ENCODE results near the gene USP15. TPM values are rescaled to one million over a fixed set of nuclear protein-coding genes. Genes with fewer than 3 reads are reported as not detected.

The USP15 gene
- total and polyA plus RNA-seq, 2 of the 8 experiments (the other 6 are each of a cell fraction or from before 2014, with no cell fraction given): 12.7 to 38.6 TPM

- H3K36me3 ChIP-seq (ENCODE audit: control insufficient read depth in 2 of 4, insufficient read depth in 4 of 4, low read length in 3 of 4): no peaks in the 10 kb centered on the region
- H3K27ac ChIP-seq (ENCODE audit: low read depth, low read length): no peak overlapping the region
- FAIRE-seq: peak; percentile 58
- H3K79me1 ChIP-seq (ENCODE audit: low read depth, low read length): no peaks in the 10 kb centered on the region
- H3K4ac ChIP-seq (replicated peaks; ENCODE audit: insufficient read length, low read depth, low read length): no peak overlapping the region
- H4K8ac ChIP-seq (ENCODE audit: extremely low read depth, insufficient read depth, low read length): peak overlapping the region; percentile 79; the same call in 1 of the 2 replicates
- H2AFZ ChIP-seq (ENCODE audit: low read length): peak overlapping the region; percentile 97
- ChIA-PET CTCF (ENCODE audit: partially characterized antibody) (interaction anchor here (0.6 to 4.7 kb wide), 46 partner anchors 9 to 657 kb away, joined by 3 to 86 read pairs (median 4); partner anchors contain the start of genes MON2 and USP15), POLR2A (ENCODE audit: partially characterized antibody) (interaction anchor here (1.2 kb wide), 1 partner anchor 31 kb away, joined by 3 read pairs; the partner anchor contains the start of gene MON2)
- H3K79me2 ChIP-seq (ENCODE audit: control insufficient read depth in 1 of 2, insufficient read depth in 2 of 2, low read length in 2 of 2): no peaks in the 10 kb centered on the region
- H2AK5ac ChIP-seq (ENCODE audit: low read depth, low read length): no peak overlapping the region
- H2BK15ac ChIP-seq (ENCODE audit: low read length): no peak overlapping the region
- H4K5ac ChIP-seq (ENCODE audit: insufficient read length, low read depth, low read length): no peak overlapping the region
- peak overlapping the region in 1 of 4 experiments; percentile 34; a peak in 1 of 7 replicates for H3K9ac ChIP-seq (replicated peaks in 1 of 4; ENCODE audit: extremely low read depth in 1 of 4, low read depth in 3 of 4, low read length in 3 of 4)
- peak; percentile 31 to 75 for DNase-seq (ENCODE audit: low read depth in 1 of 2, low spot score in 2 of 2)
- H3K4me2 ChIP-seq (ENCODE audit: insufficient read depth in 1 of 2, low read depth in 2 of 2, low read length in 2 of 2): peak overlapping the region; percentile 70 to 98
- WGBS, 2 experiments (ENCODE audit: extremely low coverage in 1 of 2, insufficient coverage in 1 of 2, insufficient read length in 1 of 2, insufficient replicate concordance in 2 of 2, low coverage in 1 of 2, low lambda C conversion rate in 2 of 2, missing lambda C conversion rate in 1 of 2): 6% methylated on average over 27 of the region's 29 CpGs; no CpG with 5 or more reads in 1 of the 2 experiments
- peaks cover 8 to 25% (median 19%) of the 10 kb centered on the region in 4 experiments for H3K27me3 ChIP-seq (replicated peaks in 1 of 4; ENCODE audit: control insufficient read depth in 3 of 4, extremely low read depth in 1 of 4, insufficient read depth in 3 of 4, low read length in 3 of 4)
- peak overlapping the region; percentile 19; the same call in 1 of the 2 replicates for H2BK12ac ChIP-seq (ENCODE audit: low read depth, low read length)
- H2BK5ac ChIP-seq (ENCODE audit: low read depth, low read length): no peak overlapping the region
- H3K4me1 ChIP-seq (replicated peaks in 1 of 4; ENCODE audit: control insufficient read depth in 3 of 4, insufficient read depth in 4 of 4, low read length in 3 of 4): peaks cover 0 to 5% (median 0%) of the 10 kb centered on the region in 4 experiments; a peak in 4 of 7 replicates
- H3K14ac ChIP-seq (ENCODE audit: insufficient read length): no peak overlapping the region
- H3K23ac ChIP-seq (ENCODE audit: insufficient read length): no peak overlapping the region
- H3K4me3 ChIP-seq (ENCODE audit: extremely low read depth in 1 of 4, insufficient read depth in 2 of 4, low read depth in 3 of 4, low read length in 4 of 4): peak overlapping the region; percentile 37 to 71 (median 67)
- no peaks in the 10 kb centered on the region for H4K20me1 ChIP-seq (replicated peaks in 1 of 2; ENCODE audit: control insufficient read depth in 1 of 2, insufficient read depth in 2 of 2, low read length in 2 of 2)
- H3K56ac ChIP-seq (replicated peaks; ENCODE audit: insufficient read length, low read depth, low read length): no peak overlapping the region
- no peak overlapping the region for H3K18ac ChIP-seq (ENCODE audit: extremely low read depth, low read length)
- H2BK20ac ChIP-seq (ENCODE audit: low read length): no peak overlapping the region
- H4K91ac ChIP-seq (replicated peaks; ENCODE audit: insufficient read length, low read length): no peak overlapping the region
- H3K23me2 ChIP-seq (ENCODE audit: low read depth, low read length): peaks cover 13% of the 10 kb centered on the region
- no peak overlapping the region for H2BK120ac ChIP-seq (replicated peaks; ENCODE audit: low read depth, low read length)
- H3K9me3 ChIP-seq (ENCODE audit: insufficient read depth in 2 of 2, low read depth in 1 of 2, low read length in 1 of 2): no peaks in the 10 kb centered on the region
- TF ChIP-seq YY1 (IDR thresholded peaks at IDR 0.05; ENCODE audit: low read depth, low read length): 0 out of 2 replicates have a peak, but pooled peaks have one; percentile 8
- TF ChIP-seq TBP (IDR thresholded peaks at IDR 0.05; ENCODE audit: low read depth, low read length): 0 out of 2 replicates have a peak, but pooled peaks have one; percentile 42
- no peak for TF ChIP-seq SP1 (IDR thresholded peaks at IDR 0.05; ENCODE audit: low read depth, low read length)
- no peak for TF ChIP-seq USF2 (IDR thresholded peaks at IDR 0.05; ENCODE audit: low read length)
- peak; percentile 67 for TF ChIP-seq ASH2L (IDR thresholded peaks at IDR 0.05; ENCODE audit: low read length)
- TF ChIP-seq CEBPB (IDR thresholded peaks at IDR 0.05; ENCODE audit: low read depth, low read length): no peak
- TF ChIP-seq CREB1 (IDR thresholded peaks at IDR 0.05): 0 out of 2 replicates have a peak, but pooled peaks have one; percentile 18
- TF ChIP-seq KDM1A (IDR thresholded peaks at IDR 0.05; ENCODE audit: borderline replicate concordance, low read length): no peak
- TF ChIP-seq RBBP5 (IDR thresholded peaks at IDR 0.05; ENCODE audit: borderline replicate concordance, low read depth, low read length): no peak
- TF ChIP-seq EGR1 (IDR thresholded peaks at IDR 0.05; ENCODE audit: borderline replicate concordance, low read depth, low read length): no peak
Observed at GRCh38 chr12:62435303-62436163, 175.3 kb downstream of the USP15 start.

All from H1 (cell line).